Epidermal melanocyte (primary cell): Measurements from ENCODE around the gene NCR3LG1.
"Not testable (repeated sequence)": the region's sequence is repeated elsewhere in the genome, so short reads cannot be mapped to it uniquely, and the experiment has no call there.

Experiments
- DNase-seq: peaks from one replicate; pipeline ENCODE4 v3.0.0; 2011; ENCODE audit warnings: low spot score; ENCODE audit not compliant: insufficient read length

Gene NCR3LG1

GRCh38 chr11:17411418-17411817 lies 59.8 kb downstream of the NCR3LG1 start:
- DNase-seq, result no peak

GRCh38 chr11:17412488-17413180 lies 61.0 kb downstream of the NCR3LG1 start:
- no peak for DNase-seq

DNA sequence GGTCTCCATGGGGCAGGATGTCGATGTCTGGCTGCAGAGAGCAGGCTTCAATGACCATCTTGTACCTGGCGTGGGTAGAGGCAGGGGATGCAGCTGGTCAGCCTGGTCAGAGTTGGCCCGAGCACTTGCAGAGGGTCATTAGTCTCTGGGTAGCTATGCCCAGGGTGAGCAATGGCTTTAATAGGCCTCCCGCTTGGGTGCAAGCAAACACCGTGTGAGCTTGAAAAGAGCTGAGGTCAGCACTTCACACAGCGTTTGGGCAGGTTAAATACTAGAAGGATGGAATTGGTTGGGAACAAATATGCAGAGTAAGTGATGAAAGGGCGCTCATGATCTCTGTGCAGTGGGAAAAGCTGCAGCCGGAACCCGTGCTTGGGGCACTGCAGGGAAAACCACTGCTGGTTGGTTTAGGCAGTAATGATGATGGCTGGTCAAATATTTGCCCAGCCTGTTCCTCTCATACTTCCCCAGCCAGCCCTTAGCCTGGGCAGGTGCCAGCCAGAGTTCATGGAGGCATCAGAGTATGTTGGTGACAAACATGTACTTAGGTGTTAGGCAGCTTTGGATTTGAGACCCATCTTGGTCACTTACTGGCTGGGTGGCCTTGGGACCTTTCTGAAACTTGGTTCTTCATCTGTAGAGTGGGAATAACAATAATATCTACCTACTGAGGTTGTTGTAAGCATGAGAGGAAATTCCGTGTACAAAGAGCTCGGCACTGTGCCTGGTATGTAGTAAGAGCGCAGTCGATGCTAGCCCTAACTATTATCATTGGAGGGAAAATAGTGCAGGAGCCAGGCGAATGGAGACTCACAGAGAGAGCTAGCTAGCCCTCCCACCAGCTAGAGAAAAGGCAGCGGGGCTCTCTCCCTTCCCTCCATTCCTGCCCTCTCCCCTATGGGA lies 62.1 kb downstream of the NCR3LG1 start:
- DNase-seq, result no peak

GRCh38 chr11:17414317-17414737 lies 62.7 kb downstream of the NCR3LG1 start:
- DNase-seq, result no peak

DNA sequence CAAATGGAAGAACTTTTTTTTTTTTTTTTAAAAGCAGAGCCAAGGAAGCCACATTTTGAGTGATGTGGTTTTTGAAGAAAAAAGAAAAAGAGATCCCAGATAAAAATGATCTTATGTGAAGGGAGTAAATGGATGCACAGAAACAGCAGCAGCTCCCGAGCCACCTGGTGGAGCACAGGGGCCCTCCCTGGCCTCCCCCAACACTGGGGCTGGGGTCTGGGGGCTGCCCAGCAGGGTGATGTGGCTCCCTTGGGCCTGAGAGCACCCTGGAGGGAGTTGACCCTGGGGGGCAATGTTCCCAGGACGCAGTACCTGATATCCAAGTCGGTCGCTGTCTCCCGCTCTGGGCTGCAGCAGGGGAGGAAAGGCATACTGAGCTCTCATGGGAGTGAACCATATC lies 63.4 kb downstream of the NCR3LG1 start:
- no peak for DNase-seq

DNA sequence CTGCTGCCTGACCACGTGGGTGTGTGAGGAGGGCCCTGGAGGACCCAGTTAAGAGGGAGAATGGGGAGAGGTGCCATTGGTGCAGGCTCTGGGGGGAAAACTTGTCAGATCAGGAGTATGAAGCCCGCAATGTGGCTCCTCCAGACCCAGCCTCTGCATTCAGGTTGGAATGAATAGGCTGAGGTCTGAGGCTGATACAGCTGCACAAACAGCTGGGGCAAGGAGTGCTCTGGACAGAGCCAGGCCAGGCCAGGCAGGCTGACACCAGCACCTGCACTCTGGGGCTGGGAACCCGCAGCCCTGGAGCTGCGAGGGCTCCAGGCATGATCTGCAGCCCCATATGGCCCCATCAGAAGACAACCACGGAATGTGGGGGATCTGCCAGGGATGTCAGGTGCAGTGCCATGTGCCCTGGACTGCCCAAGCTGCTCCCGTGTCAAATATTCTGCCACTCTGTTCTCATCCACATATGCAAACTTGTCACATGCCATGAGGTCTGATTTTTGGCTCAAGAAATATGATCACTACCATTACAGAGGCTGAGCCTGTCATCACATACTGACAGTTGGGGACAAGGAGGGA lies 64.0 kb downstream of the NCR3LG1 start:
- no peak for DNase-seq

- DNase-seq, result no peak
These were observed 64.9 kb downstream of the NCR3LG1 start for GRCh38 chr11:17416492-17416891.

DNA sequence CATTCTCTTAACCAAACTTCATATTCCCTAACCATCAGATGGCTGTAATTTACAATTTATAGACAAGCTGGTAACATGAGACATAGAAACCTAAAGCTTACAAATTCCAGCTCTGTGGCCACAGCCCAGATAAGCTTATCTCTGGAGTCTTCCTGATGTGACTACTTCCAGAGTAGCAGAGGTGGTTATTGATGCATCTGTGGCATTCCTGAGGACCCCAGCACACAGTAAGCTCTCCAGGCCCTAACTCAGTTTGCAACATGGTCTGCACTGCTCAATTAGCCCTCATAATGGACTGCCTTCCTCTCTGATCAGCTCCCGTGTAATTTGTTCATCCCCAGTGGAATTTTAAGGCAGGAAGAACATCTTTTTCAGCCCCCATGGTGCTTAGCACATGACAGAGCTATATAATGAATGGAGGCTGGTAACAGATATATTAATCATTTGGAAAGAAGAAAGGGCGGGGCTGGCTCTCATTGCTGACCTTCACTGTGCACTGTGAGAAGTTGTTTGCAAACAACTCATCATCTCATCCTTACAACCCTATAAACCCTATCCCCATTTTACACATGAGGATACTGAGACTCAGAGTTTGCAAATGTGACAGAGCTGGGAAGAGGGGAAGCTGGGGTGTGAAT lies 67.0 kb downstream of the NCR3LG1 start:
- DNase-seq, result no peak

GRCh38 chr11:17421781-17422180 lies 70.2 kb downstream of the NCR3LG1 start:
- DNase-seq, result no peak

DNA sequence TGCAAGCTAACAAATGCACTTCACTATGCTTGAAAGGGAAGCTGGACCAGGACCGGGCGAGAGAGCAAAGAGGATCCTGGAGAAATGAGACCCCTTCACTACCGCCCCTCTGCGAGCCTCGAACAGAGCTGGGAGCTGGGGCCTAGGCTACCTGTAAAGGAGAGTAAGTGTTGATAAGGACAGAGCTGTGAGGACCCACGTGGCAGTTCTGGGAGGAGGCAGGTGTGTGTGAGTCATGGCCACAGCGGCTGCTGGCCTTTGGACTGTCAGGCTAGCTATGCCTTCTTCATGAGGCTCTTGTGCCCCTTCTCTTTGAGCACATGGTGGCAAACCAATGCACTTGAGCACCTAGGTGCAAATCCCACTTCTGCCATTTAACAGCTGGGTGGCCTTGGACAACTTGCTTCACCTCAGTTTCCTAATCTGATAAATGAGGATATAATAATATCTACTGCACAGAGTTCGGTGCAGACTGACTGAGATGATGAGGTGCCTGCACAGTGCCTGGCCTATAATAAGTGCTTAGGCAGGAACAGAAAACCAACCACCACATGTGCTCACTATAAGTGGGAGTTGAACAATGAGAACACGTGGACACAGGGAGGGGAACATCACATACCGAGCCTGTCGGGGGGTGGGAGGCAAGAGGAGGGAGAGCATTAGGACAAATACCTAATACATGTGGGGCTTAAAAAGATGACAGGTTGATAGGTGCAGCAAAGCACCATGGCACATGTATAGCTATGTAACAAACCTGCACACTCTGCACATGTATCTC lies 72.1 kb downstream of the NCR3LG1 start:
- no peak for DNase-seq

- not testable (repeated sequence) for DNase-seq
These were observed 74.6 kb downstream of the NCR3LG1 start for GRCh38 chr11:17426233-17426632.
